ENCODE data around the gene MS4A2. TPM values are rescaled to one million over a fixed set of nuclear protein-coding genes. Genes with fewer than 3 reads are reported as not detected.
"Not testable (repeated sequence)": the region's sequence is repeated elsewhere in the genome, so short reads cannot be mapped to it uniquely, and the experiment has no call there.

Gene MS4A2
- total RNA-seq, 2 experiments from 2014 or later: not detected

GRCh38 chr11:60080535-60080934 is 7.9 kb upstream of the MS4A2 start:
- ATAC-seq (no peak), DNase-seq (no peak)
- CTCF ChIA-PET: no interaction called here
- Mint-ChIP-seq H3K9me3 (ENCODE audit: low read depth) (no peaks in the 10 kb centered on the region), H3K36me3 (no peaks in the 10 kb centered on the region), H3K4me3 (no peak overlapping the region), H3K27me3 (peaks cover 7% of the 10 kb centered on the region), H3K4me1 (no peaks in the 10 kb centered on the region), H3K27ac (no peak overlapping the region)

- peaks cover 7% of the 10 kb centered on the region for H3K27me3 Mint-ChIP-seq
- H3K9me3 Mint-ChIP-seq (ENCODE audit: low read depth): no peaks in the 10 kb centered on the region
- no peak overlapping the region for H3K4me3 Mint-ChIP-seq
- H3K36me3 Mint-ChIP-seq: no peaks in the 10 kb centered on the region
- H3K4me1 Mint-ChIP-seq: no peaks in the 10 kb centered on the region
- DNase-seq (no peak), ATAC-seq (no peak)
- H3K27ac Mint-ChIP-seq: no peak overlapping the region
- CTCF ChIA-PET: interaction anchor here (0.7 kb wide), 1 partner anchor 184 kb away, joined by 3 read pairs; no protein-coding TSS in a partner anchor
These were observed 3.7 kb upstream of the MS4A2 start for GRCh38 chr11:60084631-60085273.

DNA sequence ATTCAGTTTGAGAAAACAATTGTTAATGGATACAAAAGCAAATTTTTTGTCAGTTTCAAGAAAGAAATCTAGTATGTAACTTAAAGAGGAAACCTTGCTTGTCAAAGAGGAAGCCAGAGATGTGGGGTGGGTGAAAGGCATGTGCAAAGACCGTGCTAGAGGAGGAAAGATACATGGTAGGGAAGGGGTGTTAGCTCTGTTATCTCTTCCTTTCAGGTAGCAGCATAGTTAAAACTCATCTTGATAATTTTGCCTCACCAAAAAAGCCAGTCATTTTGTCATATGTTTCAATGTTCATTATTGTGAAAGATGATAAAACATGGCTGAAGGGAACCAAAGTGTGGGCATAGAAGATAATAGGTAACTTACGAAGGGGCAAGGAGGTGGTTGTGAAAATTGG is 2.6 kb upstream of the MS4A2 start:
- Mint-ChIP-seq H3K27me3 (peaks cover 7% of the 10 kb centered on the region), H3K4me1 (no peaks in the 10 kb centered on the region), H3K9me3 (ENCODE audit: low read depth) (no peaks in the 10 kb centered on the region), H3K27ac (no peak overlapping the region), H3K4me3 (no peak overlapping the region), H3K36me3 (no peaks in the 10 kb centered on the region)
- ATAC-seq (no peak), DNase-seq (no peak)
- CTCF ChIA-PET: no interaction called here

DNA sequence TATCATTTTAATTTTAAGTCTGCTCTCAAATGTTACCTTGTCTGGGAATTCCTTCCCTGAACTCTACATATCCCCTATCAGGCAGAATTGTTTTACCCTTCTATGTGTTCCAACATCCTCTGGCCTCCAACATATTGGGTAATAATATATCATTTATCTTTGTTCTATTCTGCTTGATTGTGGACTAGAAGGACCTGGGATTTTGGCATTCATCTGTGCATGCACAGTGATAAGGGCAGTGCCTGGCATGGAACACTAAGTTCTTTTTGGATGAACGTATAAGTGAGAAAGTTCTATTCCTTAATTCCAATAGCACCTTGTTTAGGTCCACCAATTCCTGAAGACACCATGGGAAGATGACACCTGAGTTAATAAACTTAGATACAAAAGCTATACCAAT is 1.2 kb upstream of the MS4A2 start:
- Mint-ChIP-seq H3K4me3 (no peak overlapping the region), H3K4me1 (no peaks in the 10 kb centered on the region), H3K36me3 (no peaks in the 10 kb centered on the region), H3K27me3 (peaks cover 5% of the 10 kb centered on the region), H3K9me3 (ENCODE audit: low read depth) (no peaks in the 10 kb centered on the region), H3K27ac (no peak overlapping the region)
- CTCF ChIA-PET: no interaction called here
- ATAC-seq (no peak), DNase-seq (no peak)

DNA sequence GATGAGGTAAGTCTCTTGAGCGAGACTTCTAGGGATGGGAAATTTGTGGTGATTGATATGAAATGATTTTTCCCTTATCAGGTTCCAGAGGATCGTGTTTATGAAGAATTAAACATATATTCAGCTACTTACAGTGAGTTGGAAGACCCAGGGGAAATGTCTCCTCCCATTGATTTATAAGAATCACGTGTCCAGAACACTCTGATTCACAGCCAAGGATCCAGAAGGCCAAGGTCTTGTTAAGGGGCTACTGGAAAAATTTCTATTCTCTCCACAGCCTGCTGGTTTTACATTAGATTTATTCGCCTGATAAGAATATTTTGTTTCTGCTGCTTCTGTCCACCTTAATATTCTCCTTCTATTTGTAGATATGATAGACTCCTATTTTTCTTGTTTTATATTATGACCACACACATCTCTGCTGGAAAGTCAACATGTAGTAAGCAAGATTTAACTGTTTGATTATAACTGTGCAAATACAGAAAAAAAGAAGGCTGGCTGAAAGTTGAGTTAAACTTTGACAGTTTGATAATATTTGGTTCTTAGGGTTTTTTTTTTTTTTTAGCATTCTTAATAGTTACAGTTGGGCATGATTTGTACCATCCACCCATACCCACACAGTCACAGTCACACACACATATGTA is 7.1 kb downstream of the MS4A2 start:
- Mint-ChIP-seq H3K36me3 (no peaks in the 10 kb centered on the region), H3K27me3 (peaks cover 3% of the 10 kb centered on the region), H3K4me1 (no peaks in the 10 kb centered on the region), H3K27ac (no peak overlapping the region), H3K9me3 (ENCODE audit: low read depth) (no peaks in the 10 kb centered on the region), H3K4me3 (no peak overlapping the region)
- ATAC-seq (no peak), DNase-seq (no peak)
- CTCF ChIA-PET: no interaction called here

- Mint-ChIP-seq H3K27me3 (peaks cover 3% of the 10 kb centered on the region), H3K27ac (no peak overlapping the region), H3K4me1 (no peaks in the 10 kb centered on the region), H3K9me3 (ENCODE audit: low read depth) (no peaks in the 10 kb centered on the region), H3K4me3 (no peak overlapping the region), H3K36me3 (no peaks in the 10 kb centered on the region)
- CTCF ChIA-PET: no interaction called here
- DNase-seq (no peak), ATAC-seq (no peak)
These were observed 8.7 kb downstream of the MS4A2 start for GRCh38 chr11:60097189-60097588.

DNA sequence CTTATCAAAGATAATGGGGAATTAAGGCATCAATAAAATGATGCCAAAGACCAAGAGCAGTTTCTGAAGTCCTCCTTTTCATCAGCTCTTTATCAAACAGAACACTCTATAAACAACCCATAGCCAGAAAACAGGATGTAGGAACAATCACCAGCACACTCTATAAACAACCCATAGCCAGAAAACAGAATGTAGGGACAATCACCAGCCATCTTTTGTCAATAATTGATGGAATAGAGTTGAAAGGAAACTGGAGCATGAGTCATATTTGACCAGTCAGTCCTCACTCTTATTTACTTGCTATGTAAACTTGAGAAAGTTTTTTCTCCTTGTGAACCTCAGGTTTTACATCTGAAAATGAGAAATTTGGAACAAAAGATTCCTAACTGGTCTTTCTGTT is 10.0 kb downstream of the MS4A2 start:
- no peak for ATAC-seq
- Mint-ChIP-seq H3K27me3 (peaks cover 3% of the 10 kb centered on the region), H3K4me1 (no peaks in the 10 kb centered on the region), H3K9me3 (ENCODE audit: low read depth) (no peaks in the 10 kb centered on the region), H3K27ac (no peak overlapping the region), H3K4me3 (no peak overlapping the region), H3K36me3 (no peaks in the 10 kb centered on the region)
- no peak for DNase-seq
- CTCF ChIA-PET: no interaction called here

- H3K9me3 Mint-ChIP-seq (ENCODE audit: low read depth): no peaks in the 10 kb centered on the region
- H3K4me3 Mint-ChIP-seq: no peak overlapping the region
- H3K4me1 Mint-ChIP-seq: no peaks in the 10 kb centered on the region
- no peak overlapping the region for H3K27ac Mint-ChIP-seq
- no peak for ATAC-seq
- CTCF ChIA-PET: no interaction called here
- DNase-seq: no peak
- H3K36me3 Mint-ChIP-seq: no peaks in the 10 kb centered on the region
- H3K27me3 Mint-ChIP-seq: peaks cover 4% of the 10 kb centered on the region
These were observed 12.1 kb downstream of the MS4A2 start for GRCh38 chr11:60100516-60100915.

- DNase-seq; H3K4me1 Mint-ChIP-seq; H3K27me3 Mint-ChIP-seq; H3K9me3 Mint-ChIP-seq (ENCODE audit: low read depth); H3K36me3 Mint-ChIP-seq; CTCF ChIA-PET; H3K4me3 Mint-ChIP-seq; H3K27ac Mint-ChIP-seq; ATAC-seq: not testable (repeated sequence)
These were observed 12.9 kb downstream of the MS4A2 start for GRCh38 chr11:60101368-60101767.

DNA sequence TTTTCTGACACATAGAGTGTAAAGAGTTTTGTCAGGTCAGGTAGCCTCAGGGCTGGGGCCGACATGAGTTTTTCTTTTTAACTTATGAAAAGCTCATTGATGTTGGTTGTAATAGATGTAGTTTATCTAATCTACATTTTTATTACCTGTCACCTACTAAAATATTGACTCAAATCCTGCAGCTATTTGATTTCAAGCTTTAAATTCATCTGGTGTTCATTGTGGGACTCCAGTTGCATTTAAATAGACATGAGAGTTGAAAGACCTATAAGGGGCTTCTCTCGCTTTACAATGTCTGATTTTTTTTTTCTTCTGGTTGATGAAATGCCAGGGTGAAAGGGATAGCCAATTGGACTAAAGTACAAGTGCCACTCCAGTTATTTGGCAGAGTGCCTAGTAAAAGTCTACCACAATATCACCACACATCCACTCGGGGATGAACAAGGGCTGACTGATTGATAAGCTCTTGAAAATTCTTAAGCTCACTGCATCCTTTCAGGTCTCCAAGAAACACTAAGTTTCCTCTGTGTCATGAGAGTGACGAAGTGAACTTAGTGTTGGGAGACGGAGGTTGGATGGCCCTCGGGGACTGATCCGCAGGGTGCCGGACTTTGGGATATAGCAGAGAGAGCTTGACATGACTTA is 16.1 kb downstream of the MS4A2 start:
- H3K27ac Mint-ChIP-seq; H3K27me3 Mint-ChIP-seq; DNase-seq; CTCF ChIA-PET; H3K4me1 Mint-ChIP-seq; H3K4me3 Mint-ChIP-seq; H3K36me3 Mint-ChIP-seq; ATAC-seq; H3K9me3 Mint-ChIP-seq (ENCODE audit: low read depth): not testable (repeated sequence)

GRCh38 chr11:60108631-60109030 is 20.2 kb downstream of the MS4A2 start:
- ATAC-seq; H3K9me3 Mint-ChIP-seq (ENCODE audit: low read depth); CTCF ChIA-PET; H3K36me3 Mint-ChIP-seq; H3K27ac Mint-ChIP-seq; H3K27me3 Mint-ChIP-seq; H3K4me1 Mint-ChIP-seq; H3K4me3 Mint-ChIP-seq; DNase-seq: not testable (repeated sequence)

DNA sequence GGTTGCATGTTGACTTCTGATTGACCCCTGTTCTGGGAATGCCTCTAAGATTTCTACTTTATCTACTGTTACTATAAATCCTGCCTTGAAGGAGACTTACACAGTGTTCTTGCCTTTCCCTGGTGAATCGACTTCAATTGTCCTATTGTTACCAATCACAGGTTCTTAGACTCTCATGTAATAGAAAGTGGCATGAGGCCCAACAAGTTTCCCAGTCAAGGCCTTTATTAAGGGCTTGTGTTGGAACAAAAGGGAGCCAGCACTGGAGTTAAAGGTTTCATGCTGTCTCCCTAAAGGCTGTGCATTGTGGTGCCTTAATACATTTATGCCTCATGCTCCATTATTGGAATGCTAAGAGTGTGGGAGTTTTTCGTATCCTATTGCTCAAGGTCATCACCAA is 23.3 kb downstream of the MS4A2 start:
- Mint-ChIP-seq H3K27me3 (peaks cover 9% of the 10 kb centered on the region), H3K27ac (no peak overlapping the region), H3K9me3 (ENCODE audit: low read depth) (no peaks in the 10 kb centered on the region), H3K4me3 (no peak overlapping the region), H3K4me1 (no peaks in the 10 kb centered on the region), H3K36me3 (no peaks in the 10 kb centered on the region)
- CTCF ChIA-PET: no interaction called here
- no peak for DNase-seq
- ATAC-seq: no peak

DNA sequence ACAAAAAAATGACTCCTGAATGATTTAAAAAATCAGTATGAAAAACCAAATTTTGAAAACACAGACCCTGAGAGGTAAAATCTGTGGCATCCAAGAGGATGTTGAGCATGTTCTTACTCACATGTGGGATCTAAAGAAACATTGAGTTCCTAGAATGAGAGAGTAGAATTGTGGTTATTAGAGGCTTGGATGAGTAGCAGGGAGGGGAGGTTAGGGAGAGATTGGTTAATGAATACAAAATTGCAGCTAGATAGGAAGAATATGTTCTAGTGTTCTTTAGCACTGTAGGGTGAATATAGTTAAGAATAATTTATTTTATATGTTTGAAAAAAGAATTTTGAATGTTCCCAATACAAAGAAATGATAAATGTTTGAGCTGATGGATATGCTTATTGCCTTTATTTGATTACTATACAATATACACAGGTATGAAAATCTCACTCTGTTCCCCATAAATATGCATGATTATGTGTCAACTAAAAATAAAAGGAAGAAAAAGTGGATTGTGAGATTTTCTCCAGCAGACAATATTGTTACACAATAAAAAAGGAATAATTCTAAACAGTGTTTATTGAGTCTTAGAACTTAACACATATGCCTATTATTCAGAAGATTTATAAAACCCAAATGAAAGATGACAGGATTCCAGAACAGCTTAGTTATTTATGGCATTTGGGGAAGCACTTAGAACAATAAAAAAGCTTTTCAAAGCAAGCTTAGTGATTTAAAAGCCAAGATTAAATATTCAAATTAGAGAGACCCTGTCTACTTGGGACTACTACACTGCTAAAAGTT is 28.7 kb downstream of the MS4A2 start:
- ATAC-seq: no peak
- DNase-seq: no peak
- no peaks in the 10 kb centered on the region for H3K9me3 Mint-ChIP-seq (ENCODE audit: low read depth)
- no peaks in the 10 kb centered on the region for H3K36me3 Mint-ChIP-seq
- H3K4me1 Mint-ChIP-seq: no peaks in the 10 kb centered on the region
- H3K27ac Mint-ChIP-seq: no peak overlapping the region
- CTCF ChIA-PET: no interaction called here
- H3K4me3 Mint-ChIP-seq: no peak overlapping the region
- peaks cover 11% of the 10 kb centered on the region for H3K27me3 Mint-ChIP-seq

DNA sequence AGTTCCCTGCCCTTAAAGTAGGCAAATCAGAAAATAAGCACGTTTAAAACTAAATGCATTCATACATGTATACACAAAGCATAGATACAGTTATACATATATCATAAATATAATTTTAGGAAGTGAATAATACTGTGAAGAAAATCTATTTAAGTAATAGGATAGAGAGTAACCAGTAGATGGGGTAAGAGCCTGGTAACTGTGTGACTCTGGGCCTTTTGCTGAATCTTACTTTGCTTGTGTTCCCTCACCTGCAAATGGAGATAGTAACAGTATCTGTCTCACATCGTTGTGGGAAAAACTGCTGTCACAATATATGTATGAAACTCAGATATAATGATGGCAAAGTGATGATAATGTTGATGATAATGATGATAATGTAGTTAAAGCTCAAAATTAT is 29.9 kb downstream of the MS4A2 start:
- CTCF ChIA-PET: no interaction called here
- Mint-ChIP-seq H3K27me3 (peaks cover 11% of the 10 kb centered on the region), H3K27ac (no peak overlapping the region), H3K36me3 (no peaks in the 10 kb centered on the region), H3K4me1 (no peaks in the 10 kb centered on the region), H3K9me3 (ENCODE audit: low read depth) (no peaks in the 10 kb centered on the region), H3K4me3 (no peak overlapping the region)
- no peak for DNase-seq
- no peak for ATAC-seq

Measured in activated CD8-positive, alpha-beta memory T cell treated with anti-CD3 and anti-CD28 coated beads, Interleukin-2, amount 10 ng/mL, durations not matched to agents 7 days and 5 days (primary cell).